ENCODE data around the gene PIEZO2.

Gene PIEZO2

DNA sequence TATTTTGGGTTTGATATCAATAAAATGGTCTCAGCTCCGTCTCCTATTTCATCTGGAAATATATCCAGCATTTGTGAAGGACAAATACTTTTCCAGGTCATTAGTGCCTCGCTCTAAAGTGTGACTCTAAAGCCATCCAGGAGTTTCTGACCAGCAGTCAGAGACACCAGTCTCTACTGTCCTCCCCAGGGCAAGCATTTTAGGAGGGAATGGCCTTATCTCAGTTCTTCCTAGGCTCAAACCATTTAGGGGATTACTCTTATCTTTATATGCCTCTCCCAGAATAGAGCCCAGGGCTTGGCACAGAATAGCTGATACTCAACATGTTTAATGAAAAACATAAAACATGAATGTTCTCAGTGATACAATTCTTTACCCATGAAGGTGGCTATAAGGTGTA is 436.0 kb downstream of the PIEZO2 start:
- H2BK120ac ChIP-seq (ENCODE audit: low read depth, low read length), result no peak overlapping the region
- no peak overlapping the region for H2BK5ac ChIP-seq (ENCODE audit: low read depth, low read length, poor library complexity, severe bottlenecking)
- no peak overlapping the region for H4K91ac ChIP-seq (ENCODE audit: low read length)

DNA sequence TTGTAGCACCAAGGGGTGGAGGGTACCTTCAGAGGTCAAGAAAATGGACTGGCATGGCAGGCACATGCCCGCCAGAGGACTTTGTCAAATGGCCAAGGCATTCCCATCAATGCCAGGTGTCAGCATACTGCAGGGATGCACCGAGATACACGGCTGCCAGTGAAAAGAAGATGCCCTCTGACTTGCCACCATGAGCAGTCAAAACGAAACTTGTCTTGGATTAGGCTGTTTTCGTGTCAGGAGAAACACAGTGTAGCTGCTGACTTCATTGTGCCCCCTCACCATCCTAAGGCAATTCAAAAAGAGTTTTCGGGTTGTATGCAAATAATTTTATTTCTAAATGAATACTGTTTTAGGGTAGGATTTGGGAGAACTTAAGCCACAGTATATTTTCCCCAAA is 442.1 kb downstream of the PIEZO2 start:
- H2BK12ac ChIP-seq (ENCODE audit: low read length in 2 of 2), result no peak overlapping the region
- peaks cover 0 to 5% of the 10 kb centered on the region in 2 experiments for H3K36me3 ChIP-seq (ENCODE audit: control insufficient read depth in 1 of 2, insufficient read depth in 2 of 2, low read depth in 1 of 2, low read length in 2 of 2)
- no peak overlapping the region for H2BK120ac ChIP-seq (ENCODE audit: low read depth, low read length)
- no peak overlapping the region for H3K4me3 ChIP-seq (ENCODE audit: insufficient read depth in 1 of 2, low read depth in 1 of 2, low read length in 2 of 2)
- H2BK5ac ChIP-seq (ENCODE audit: low read depth, low read length, poor library complexity, severe bottlenecking), result no peak overlapping the region
- H2AK5ac ChIP-seq (ENCODE audit: low read length, severe bottlenecking), result no peak overlapping the region
- H4K91ac ChIP-seq (ENCODE audit: low read length), result peak overlapping the region; percentile 41
- H3K9ac ChIP-seq (ENCODE audit: low read length), result no peak overlapping the region
- no peak overlapping the region for H3K4me2 ChIP-seq (ENCODE audit: low read length, poor library complexity, severe bottlenecking)
- WGBS, result 92% methylated on average over 5 of the region's 6 CpGs
- H3K23ac ChIP-seq (ENCODE audit: low read length in 2 of 2), result no peak overlapping the region
- H2BK15ac ChIP-seq (ENCODE audit: low read depth, poor library complexity, severe bottlenecking), result no peak overlapping the region
- H4K8ac ChIP-seq (ENCODE audit: low read length), result no peak overlapping the region
- no peak overlapping the region for H3K18ac ChIP-seq (ENCODE audit: low read depth in 1 of 2, low read length in 2 of 2)
- DNase-seq, result no peak
- H3K27ac ChIP-seq (ENCODE audit: low read length, poor library complexity, severe bottlenecking), result no peak overlapping the region
- H3K4ac ChIP-seq (ENCODE audit: low read depth in 1 of 2, low read length in 2 of 2), result no peak overlapping the region
- no peaks in the 10 kb centered on the region for H3K9me3 ChIP-seq (ENCODE audit: control insufficient read depth, low read length)
- H3K4me1 ChIP-seq (ENCODE audit: control insufficient read depth, insufficient read depth, low read depth, low read length), result peaks cover 2% of the 10 kb centered on the region
- H3K27me3 ChIP-seq (ENCODE audit: control insufficient read depth in 1 of 2, insufficient read depth in 1 of 2, low read length in 2 of 2), result peaks cover 0 to 11% of the 10 kb centered on the region in 2 experiments
- no peak overlapping the region for H3K14ac ChIP-seq (ENCODE audit: low read length in 2 of 2)
- no peaks in the 10 kb centered on the region for H3K79me1 ChIP-seq (replicated peaks; ENCODE audit: low read length, poor library complexity, severe bottlenecking)
- no peak overlapping the region for H2AFZ ChIP-seq (ENCODE audit: low read depth, low read length)

More for the DNA sequence above, 436.0 kb downstream of the PIEZO2 start:
- Histone ChIP-seq H4K8ac (ENCODE audit: low read length) (no peak overlapping the region), H2AK5ac (ENCODE audit: low read length, severe bottlenecking) (no peak overlapping the region), H3K4me1 (ENCODE audit: control insufficient read depth, insufficient read depth, low read depth, low read length) (no peaks in the 10 kb centered on the region), H3K9me3 (ENCODE audit: control insufficient read depth, low read length) (no peaks in the 10 kb centered on the region), H3K4ac (ENCODE audit: low read depth in 1 of 2, low read length in 2 of 2) (no peak overlapping the region), H3K4me3 (ENCODE audit: insufficient read depth in 1 of 2, low read depth in 1 of 2, low read length in 2 of 2) (no peak overlapping the region), H3K36me3 (ENCODE audit: control insufficient read depth in 1 of 2, insufficient read depth in 2 of 2, low read depth in 1 of 2, low read length in 2 of 2) (no peaks in the 10 kb centered on the region), H3K27me3 (ENCODE audit: control insufficient read depth in 1 of 2, insufficient read depth in 1 of 2, low read length in 2 of 2) (no peaks in the 10 kb centered on the region), H3K23ac (ENCODE audit: low read length in 2 of 2) (no peak overlapping the region), H3K9ac (ENCODE audit: low read length) (no peak overlapping the region), H3K4me2 (ENCODE audit: low read length, poor library complexity, severe bottlenecking) (no peak overlapping the region), H2BK12ac (ENCODE audit: low read length in 2 of 2) (no peak overlapping the region), H2AFZ (ENCODE audit: low read depth, low read length) (no peak overlapping the region), H2BK15ac (ENCODE audit: low read depth, poor library complexity, severe bottlenecking) (no peak overlapping the region), H3K27ac (ENCODE audit: low read length, poor library complexity, severe bottlenecking) (no peak overlapping the region), H3K18ac (ENCODE audit: low read depth in 1 of 2, low read length in 2 of 2) (no peak overlapping the region), H3K14ac (ENCODE audit: low read length in 2 of 2) (no peak overlapping the region), H3K79me1 (replicated peaks; ENCODE audit: low read length, poor library complexity, severe bottlenecking) (no peaks in the 10 kb centered on the region)
- no peak for DNase-seq
- 92% methylated on average over 2 of the region's 2 CpGs for WGBS

DNA sequence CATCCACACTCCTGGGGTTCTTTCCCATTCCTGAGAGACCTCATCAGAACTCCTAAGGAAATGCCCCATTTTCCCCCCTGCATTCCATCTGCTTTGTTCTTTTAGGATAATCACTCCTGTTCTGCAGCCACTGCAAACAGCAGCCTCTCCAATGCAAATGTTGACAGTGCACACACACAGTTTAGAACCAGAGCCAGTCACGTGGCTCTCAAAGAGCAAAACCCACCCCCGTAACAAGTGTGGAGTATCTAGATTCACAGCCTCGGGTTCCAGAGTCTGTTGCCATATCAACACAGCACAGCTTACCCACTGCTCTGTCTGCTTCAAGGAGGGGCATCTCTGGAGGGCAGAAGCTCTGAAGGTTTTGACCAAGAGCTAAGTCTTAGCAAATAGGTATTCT is 443.6 kb downstream of the PIEZO2 start:
- Histone ChIP-seq H3K79me1 (replicated peaks; ENCODE audit: low read length, poor library complexity, severe bottlenecking) (no peaks in the 10 kb centered on the region), H3K9ac (ENCODE audit: low read length) (no peak overlapping the region), H2AK5ac (ENCODE audit: low read length, severe bottlenecking) (no peak overlapping the region), H3K4me3 (ENCODE audit: insufficient read depth in 1 of 2, low read depth in 1 of 2, low read length in 2 of 2) (no peak overlapping the region), H2BK15ac (ENCODE audit: low read depth, poor library complexity, severe bottlenecking) (no peak overlapping the region), H3K27ac (ENCODE audit: low read length, poor library complexity, severe bottlenecking) (no peak overlapping the region), H2BK120ac (ENCODE audit: low read depth, low read length) (no peak overlapping the region), H3K36me3 (ENCODE audit: control insufficient read depth in 1 of 2, insufficient read depth in 2 of 2, low read depth in 1 of 2, low read length in 2 of 2) (peaks cover 0 to 5% of the 10 kb centered on the region in 2 experiments), H4K91ac (ENCODE audit: low read length) (peak overlapping the region; percentile 70), H3K9me3 (ENCODE audit: control insufficient read depth, low read length) (no peaks in the 10 kb centered on the region), H3K14ac (ENCODE audit: low read length in 2 of 2) (no peak overlapping the region), H4K8ac (ENCODE audit: low read length) (no peak overlapping the region), H2BK5ac (ENCODE audit: low read depth, low read length, poor library complexity, severe bottlenecking) (no peak overlapping the region), H3K4ac (ENCODE audit: low read depth in 1 of 2, low read length in 2 of 2) (no peak overlapping the region), H2AFZ (ENCODE audit: low read depth, low read length) (no peak overlapping the region), H3K18ac (ENCODE audit: low read depth in 1 of 2, low read length in 2 of 2) (peak overlapping the region in 1 of 2 experiments; percentile 28), H2BK12ac (ENCODE audit: low read length in 2 of 2) (no peak overlapping the region), H3K4me2 (ENCODE audit: low read length, poor library complexity, severe bottlenecking) (no peak overlapping the region), H3K27me3 (ENCODE audit: control insufficient read depth in 1 of 2, insufficient read depth in 1 of 2, low read length in 2 of 2) (peaks cover 0 to 11% of the 10 kb centered on the region in 2 experiments), H3K23ac (ENCODE audit: low read length in 2 of 2) (no peak overlapping the region), H3K4me1 (ENCODE audit: control insufficient read depth, insufficient read depth, low read depth, low read length) (peaks cover 2% of the 10 kb centered on the region)
- 73% methylated on average over 3 of the region's 3 CpGs for WGBS
- no peak for DNase-seq

DNA sequence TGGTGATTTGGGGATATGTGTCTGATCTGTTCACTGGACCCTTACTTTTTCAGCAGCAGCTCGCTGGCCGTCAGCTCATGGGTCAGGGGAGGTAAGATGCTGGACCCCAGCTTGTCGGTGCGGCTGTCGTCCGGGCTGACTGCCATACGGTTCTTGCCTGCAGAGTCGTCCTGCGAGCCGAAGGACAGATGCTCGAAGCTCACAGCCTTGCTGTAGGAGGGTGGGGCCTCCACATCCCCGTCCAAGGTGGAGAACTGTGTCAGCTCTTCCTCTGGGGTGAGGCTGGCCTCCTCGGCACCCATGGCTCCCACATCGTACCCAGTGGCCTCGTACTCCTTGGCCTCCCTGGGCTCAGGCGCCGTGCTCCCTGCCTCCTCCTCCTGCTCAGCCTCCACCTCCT is 444.1 kb downstream of the PIEZO2 start:
- Histone ChIP-seq H3K27me3 (ENCODE audit: control insufficient read depth in 1 of 2, insufficient read depth in 1 of 2, low read length in 2 of 2) (peaks cover 0 to 11% of the 10 kb centered on the region in 2 experiments), H3K4ac (ENCODE audit: low read depth in 1 of 2, low read length in 2 of 2) (no peak overlapping the region), H4K8ac (ENCODE audit: low read length) (no peak overlapping the region), H3K27ac (ENCODE audit: low read length, poor library complexity, severe bottlenecking) (no peak overlapping the region), H3K9me3 (ENCODE audit: control insufficient read depth, low read length) (no peaks in the 10 kb centered on the region), H3K14ac (ENCODE audit: low read length in 2 of 2) (no peak overlapping the region), H3K4me2 (ENCODE audit: low read length, poor library complexity, severe bottlenecking) (no peak overlapping the region), H3K36me3 (ENCODE audit: control insufficient read depth in 1 of 2, insufficient read depth in 2 of 2, low read depth in 1 of 2, low read length in 2 of 2) (peaks cover 0 to 5% of the 10 kb centered on the region in 2 experiments), H3K9ac (ENCODE audit: low read length) (no peak overlapping the region), H3K23ac (ENCODE audit: low read length in 2 of 2) (no peak overlapping the region), H3K4me3 (ENCODE audit: insufficient read depth in 1 of 2, low read depth in 1 of 2, low read length in 2 of 2) (no peak overlapping the region), H3K79me1 (replicated peaks; ENCODE audit: low read length, poor library complexity, severe bottlenecking) (no peaks in the 10 kb centered on the region), H3K18ac (ENCODE audit: low read depth in 1 of 2, low read length in 2 of 2) (peak overlapping the region in 1 of 2 experiments; percentile 28), H2BK120ac (ENCODE audit: low read depth, low read length) (no peak overlapping the region), H2BK5ac (ENCODE audit: low read depth, low read length, poor library complexity, severe bottlenecking) (no peak overlapping the region), H2BK15ac (ENCODE audit: low read depth, poor library complexity, severe bottlenecking) (no peak overlapping the region), H2BK12ac (ENCODE audit: low read length in 2 of 2) (no peak overlapping the region), H3K4me1 (ENCODE audit: control insufficient read depth, insufficient read depth, low read depth, low read length) (peaks cover 2% of the 10 kb centered on the region), H2AFZ (ENCODE audit: low read depth, low read length) (no peak overlapping the region), H4K91ac (ENCODE audit: low read length) (peak overlapping the region; percentile 70), H2AK5ac (ENCODE audit: low read length, severe bottlenecking) (no peak overlapping the region)
- 96% methylated on average over 17 of the region's 17 CpGs for WGBS
- no peak for DNase-seq

Data from mesenchymal stem cell (in vitro differentiated cells and primary cell).